HG02973 (cell line): Measurements from ENCODE around the gene MAD1L1.

Experiments
- ATAC-seq: cut with Tn5 transposase; IDR thresholded peaks from one replicate; pipeline ENCODE4 v1.9.1; 2021; ENCODE audit warnings: moderate library complexity; ENCODE audit not compliant: unreplicated experiment

The MAD1L1 gene

DNA sequence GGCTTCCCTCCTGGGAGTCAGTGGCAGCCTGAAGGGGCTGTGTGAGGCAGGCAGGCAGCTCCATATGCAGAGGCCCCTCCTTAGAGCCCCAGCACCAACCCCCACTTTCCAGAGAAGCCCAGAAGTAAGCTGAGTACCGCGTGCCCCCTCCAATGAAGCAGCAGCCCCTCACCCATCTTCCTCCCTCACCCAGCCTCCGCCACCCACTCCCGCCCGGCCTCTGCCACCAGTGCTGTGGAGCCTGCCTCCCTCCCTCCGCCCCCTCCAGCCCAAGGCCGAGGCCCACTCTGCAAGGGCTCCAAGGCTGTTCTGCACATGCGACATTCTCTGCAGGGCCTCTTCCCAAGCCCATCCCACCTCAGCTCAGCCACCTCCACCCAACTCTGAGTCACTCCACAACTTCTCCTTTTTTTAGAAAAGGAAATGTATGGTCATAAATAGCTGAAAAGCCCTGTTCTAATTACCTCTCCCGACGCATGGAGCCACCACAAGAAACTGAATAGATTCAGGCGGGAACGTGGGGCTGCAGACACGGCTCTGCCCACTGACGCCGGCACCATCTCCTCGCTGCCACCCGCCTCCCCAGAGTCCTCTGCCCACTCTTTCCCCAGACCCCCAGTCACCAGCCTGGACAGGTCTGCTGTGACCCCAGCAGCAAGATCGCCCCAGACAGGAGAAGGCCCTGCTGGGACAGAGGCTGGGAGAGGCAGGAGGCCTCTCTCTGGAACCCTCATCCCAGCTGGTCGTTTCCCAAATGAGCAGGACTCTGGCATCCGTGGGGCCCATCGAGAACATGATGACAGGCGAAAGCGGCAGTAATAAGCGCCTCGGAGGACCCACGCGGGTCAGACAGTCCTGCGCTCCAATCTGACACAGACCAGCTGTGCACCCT, 213.9 kb downstream of the MAD1L1 start:
- ATAC-seq, result no peak

DNA sequence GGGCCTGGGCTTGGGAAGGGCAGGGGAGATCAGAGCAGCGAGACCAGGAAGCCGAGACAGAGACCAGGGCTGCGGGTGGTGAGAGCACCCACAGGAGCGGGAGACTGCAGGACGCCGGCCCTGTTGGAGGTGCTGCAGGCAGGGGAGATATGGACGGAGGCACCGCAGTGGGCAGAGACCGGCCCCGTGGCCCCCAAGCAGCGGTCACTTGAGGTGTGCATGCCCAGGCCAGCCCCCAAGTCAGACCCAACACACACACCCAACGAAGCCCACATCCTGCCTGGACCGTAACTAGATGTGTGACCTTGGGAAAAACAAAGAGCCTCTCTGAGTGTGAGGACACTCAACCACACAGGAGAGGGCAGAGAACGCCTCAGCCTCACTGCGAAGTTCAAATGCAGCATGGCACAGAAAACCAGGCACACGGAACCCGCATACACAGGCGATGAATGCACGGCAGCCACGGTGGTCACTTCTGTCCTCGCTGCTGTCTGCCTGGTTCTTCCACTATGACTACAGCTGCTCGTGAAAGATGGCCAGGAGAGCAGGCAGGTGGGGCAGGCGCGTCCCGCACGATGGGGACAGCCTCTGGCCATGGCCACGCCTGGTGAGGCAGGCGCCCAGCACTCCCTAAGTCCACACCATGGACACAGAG, 214.7 kb downstream of the MAD1L1 start:
- ATAC-seq, result no peak

DNA sequence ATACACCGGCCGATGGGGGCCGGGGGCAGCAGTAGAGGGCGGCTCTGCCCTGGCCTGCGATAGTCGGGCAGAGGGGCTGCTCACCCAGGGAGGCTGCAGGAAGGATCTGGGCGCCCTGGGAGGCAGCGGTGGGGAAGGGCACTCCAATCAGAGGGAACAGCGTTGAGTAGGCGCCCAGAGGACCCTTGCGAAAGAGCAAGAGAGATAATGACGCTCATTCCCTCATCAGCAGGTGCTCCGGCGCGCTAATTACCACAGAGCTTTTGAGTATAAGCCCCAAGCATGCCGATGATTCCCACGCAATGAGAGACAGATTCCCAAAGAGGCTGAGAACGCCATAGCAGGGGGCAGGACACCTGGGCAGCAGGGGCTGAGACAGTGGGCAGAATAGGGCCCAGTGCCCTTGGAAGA, 215.3 kb downstream of the MAD1L1 start:
- ATAC-seq, result no peak

GRCh38 chr7:2016761-2017480, 215.8 kb downstream of the MAD1L1 start:
- ATAC-seq, result no peak

GRCh38 chr7:2016021-2016631, 216.6 kb downstream of the MAD1L1 start:
- no peak for ATAC-seq

DNA sequence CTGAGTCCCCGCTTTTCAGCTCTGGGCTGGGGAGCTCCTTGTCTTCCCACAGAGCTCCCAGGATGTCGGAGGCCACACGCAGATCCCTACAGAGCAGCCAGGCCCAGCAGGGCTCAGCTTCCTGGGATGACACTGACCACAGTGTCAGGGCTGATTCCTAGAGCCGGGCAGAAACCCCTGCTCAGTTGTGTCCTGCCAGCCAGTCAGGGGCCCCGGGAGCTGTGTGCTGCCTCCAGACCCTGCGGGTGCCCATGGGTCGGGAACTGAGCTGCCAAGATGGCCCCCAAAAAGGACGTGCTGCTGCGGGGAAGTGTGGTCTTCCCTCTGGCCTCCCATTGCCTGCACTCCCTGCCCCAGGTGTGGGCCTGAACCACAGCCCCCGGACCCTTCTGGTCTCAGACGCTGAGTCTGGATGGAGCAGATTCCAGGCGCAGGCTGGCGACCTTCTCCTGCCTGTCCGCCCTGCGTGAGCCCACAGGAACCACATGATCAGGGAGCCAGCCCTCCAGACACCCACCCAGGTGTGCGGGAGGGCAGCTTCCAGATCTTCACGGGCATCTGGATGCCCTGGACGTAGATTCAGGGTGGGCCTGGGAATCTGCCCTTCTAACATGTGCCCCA, 217.4 kb downstream of the MAD1L1 start:
- ATAC-seq, result no peak

DNA sequence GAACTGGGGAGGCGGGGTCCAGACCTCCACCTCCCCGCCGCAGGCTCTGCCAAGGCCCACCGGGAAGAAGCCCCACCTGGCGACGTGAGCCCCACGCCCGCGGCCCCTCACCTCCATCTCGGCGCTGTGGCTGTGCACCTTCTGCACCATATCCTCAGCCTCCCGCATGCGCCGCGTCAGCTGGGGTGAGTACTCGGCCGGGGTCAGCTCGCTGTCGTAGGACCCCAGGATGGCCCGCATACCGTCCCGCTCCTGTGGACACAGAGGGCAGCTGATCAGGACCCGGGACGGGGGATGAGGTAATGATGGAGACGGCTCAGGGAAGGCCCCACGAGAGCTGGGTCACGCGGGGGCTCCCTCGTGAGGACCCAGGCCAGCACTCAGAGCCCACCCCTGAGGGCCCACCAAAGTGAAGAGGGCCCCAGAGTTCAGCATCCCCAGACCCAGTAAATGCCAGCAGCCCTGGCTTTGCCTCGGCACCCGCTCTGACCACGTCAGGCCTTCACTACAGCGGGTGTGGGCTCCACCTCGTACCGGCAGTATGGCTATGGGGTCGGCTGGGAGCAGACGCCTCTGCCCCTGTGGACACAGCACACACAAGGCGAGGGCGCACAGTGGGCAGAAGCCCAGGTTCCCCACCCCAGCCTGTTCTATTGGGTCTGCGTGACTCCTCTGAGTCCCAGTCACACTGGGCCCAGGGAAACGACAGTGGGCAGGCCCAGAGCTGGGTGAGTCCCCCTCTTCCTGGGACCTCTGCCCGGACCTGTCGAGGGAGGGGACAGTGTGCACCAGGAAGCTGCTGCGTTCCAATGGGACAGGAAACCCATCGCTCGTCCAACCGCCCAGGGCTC, 218.1 kb downstream of the MAD1L1 start:
- no peak for ATAC-seq

DNA sequence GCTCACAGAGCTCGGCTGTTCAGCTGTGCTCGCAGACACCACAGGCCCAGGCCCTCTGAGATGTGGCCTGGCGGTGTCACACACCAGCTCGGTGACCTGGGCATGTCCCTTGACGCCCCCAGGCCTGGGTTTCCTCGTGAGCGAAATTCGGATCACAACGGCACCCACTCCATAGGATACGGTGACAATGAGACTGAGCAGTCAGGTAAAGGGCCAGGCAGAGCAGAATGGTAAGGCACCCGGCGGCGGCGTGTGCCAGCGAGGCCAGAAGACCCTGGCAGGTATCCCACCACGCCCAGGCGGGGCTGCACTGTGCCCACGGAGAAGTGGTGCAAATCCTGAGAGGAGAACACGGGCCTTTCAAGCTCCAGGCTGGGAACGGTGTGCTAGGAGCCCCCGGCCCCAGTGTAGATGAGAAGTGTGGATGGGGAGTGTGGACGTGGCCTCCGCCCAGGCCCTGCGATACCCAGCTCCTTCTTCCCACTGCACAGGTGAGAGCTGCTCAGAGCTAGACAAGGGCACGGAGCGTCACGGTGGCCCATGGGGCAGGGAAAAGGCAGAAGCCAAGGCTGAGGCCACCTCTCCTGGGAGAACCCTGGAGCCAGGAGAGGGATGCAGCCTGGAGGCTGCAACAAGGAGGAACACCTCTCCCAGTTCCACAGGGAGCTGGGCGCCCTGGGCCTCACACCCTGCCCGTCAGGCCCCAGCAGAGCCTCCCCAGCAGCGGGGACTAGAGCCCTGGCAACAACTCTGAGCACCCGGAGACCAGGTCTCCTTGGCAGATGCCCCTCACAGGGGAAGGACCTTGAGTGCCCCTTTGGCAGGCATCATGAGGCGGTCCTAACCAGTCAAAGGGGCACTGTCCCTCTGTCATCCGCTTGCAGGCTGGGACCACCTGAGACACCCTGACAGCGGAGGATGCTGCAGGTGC, 219.1 kb downstream of the MAD1L1 start:
- ATAC-seq, result no peak

DNA sequence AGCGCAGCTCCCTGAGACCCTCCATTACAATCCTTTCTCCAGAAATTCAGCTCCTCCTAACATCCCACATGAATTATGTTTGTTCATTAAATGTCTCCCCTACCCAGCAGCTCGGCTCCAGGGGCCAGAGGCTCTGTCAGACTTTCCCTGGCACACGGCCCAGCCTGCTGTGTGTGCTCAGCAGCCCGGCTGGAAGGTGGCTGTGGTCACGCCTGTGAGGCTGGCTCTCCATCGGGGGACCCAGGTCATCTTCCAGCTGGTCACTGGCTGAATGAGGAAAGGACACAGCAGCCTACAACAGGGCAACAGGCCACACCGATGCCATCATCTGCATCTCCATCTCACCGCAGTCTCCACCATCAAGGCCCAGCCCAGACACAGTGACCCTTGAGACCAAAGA, 219.8 kb downstream of the MAD1L1 start:
- no peak for ATAC-seq

- no peak for ATAC-seq
Observed at GRCh38 chr7:2012044-2012900, 220.5 kb downstream of the MAD1L1 start.

DNA sequence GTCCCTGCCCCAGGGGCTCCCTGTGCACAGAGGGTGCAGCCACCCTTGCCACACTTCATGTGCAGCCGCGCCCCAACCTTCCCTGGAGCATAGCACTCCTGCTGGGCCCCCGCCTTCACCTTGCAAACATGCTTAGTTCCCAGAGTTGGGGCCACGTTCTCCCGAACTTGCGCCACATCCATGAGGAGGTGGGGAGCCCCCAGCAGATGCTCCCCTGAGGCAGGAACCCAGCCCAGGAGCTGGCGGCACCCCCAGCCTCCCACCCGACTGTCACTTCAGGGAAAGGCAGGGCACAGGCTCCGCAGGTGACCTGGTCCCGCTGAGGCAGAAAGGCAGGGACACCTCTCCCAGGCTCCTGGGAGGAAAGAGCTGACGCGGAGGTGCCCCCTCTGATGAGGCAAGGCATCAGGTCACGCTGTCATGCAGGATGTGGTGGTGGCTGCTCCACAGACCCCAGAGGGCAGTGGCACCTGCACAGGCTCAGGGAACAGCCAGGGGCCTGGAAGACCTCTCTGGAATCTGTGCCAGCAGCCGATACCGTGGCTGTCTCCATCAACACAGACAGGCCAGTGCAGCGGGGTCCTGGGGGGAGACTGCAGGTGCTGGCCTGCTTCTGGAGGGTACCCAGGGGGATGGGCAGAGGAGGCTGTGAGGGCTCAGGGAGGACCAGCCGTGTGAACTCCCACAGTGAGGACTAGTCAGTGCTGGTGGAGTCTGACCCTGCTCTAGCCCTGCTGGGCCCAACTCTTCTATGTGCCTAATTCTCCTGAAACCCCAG, 221.3 kb downstream of the MAD1L1 start:
- ATAC-seq, result no peak

- no peak for ATAC-seq
Observed at GRCh38 chr7:2010551-2011265, 222.0 kb downstream of the MAD1L1 start.

- no peak for ATAC-seq
Observed at GRCh38 chr7:2010101-2010500, 222.6 kb downstream of the MAD1L1 start.

DNA sequence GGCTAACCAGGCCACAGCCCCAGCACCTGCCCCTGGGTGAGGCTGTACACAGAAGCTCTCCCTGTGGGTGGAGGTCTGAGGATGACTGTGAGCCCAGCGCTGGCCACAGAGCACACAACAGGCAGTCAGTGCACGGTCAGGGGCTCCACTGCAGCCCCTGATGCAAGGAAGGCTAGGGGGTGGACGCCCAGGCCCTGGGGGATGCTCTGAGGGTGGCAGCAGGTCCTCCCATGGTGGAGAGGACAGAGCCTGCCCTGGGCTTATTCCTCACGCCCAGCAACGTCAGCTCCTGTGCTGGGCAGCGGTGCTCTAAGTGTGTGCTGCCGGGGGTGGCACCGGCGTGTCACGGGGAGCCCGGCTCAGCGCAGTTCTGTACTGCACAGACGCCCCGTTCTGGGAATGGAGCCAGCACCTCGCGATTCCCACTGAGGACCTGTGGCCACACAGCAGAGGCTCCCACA, 223.2 kb downstream of the MAD1L1 start:
- no peak for ATAC-seq

- ATAC-seq, result no peak
Observed at GRCh38 chr7:2008936-2009540, 223.7 kb downstream of the MAD1L1 start.
